ENCODE data around the gene HSPBP1. TPM values are rescaled to one million over a fixed set of nuclear protein-coding genes. Genes with fewer than 3 reads are reported as not detected.

HSPBP1 gene
- total RNA-seq, 3 donors from 2014 or later: 25.6 to 36.0 (median 29.5) TPM

- DNase-seq (no peak), ATAC-seq (no peak)
- Histone ChIP-seq H3K4me3 (no peak overlapping the region), H3K9me3 (no peaks in the 10 kb centered on the region), H3K36me3 (ENCODE audit: low read depth) (no peaks in the 10 kb centered on the region), H3K4me1 (ENCODE audit: low read depth) (peaks cover 11% of the 10 kb centered on the region)
- intact Hi-C loops (cut with DNase I, micrococcal nuclease): no loop called here
- TF ChIP-seq, protein P1, sequence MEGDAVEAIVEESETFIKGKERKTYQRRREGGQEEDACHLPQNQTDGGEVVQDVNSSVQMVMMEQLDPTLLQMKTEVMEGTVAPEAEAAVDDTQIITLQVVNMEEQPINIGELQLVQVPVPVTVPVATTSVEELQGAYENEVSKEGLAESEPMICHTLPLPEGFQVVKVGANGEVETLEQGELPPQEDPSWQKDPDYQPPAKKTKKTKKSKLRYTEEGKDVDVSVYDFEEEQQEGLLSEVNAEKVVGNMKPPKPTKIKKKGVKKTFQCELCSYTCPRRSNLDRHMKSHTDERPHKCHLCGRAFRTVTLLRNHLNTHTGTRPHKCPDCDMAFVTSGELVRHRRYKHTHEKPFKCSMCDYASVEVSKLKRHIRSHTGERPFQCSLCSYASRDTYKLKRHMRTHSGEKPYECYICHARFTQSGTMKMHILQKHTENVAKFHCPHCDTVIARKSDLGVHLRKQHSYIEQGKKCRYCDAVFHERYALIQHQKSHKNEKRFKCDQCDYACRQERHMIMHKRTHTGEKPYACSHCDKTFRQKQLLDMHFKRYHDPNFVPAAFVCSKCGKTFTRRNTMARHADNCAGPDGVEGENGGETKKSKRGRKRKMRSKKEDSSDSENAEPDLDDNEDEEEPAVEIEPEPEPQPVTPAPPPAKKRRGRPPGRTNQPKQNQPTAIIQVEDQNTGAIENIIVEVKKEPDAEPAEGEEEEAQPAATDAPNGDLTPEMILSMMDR (IDR thresholded peaks at IDR 0.05): no peak
Measured at GRCh38 chr19:55277494-55277893, 2.4 kb downstream of the HSPBP1 start.

DNA sequence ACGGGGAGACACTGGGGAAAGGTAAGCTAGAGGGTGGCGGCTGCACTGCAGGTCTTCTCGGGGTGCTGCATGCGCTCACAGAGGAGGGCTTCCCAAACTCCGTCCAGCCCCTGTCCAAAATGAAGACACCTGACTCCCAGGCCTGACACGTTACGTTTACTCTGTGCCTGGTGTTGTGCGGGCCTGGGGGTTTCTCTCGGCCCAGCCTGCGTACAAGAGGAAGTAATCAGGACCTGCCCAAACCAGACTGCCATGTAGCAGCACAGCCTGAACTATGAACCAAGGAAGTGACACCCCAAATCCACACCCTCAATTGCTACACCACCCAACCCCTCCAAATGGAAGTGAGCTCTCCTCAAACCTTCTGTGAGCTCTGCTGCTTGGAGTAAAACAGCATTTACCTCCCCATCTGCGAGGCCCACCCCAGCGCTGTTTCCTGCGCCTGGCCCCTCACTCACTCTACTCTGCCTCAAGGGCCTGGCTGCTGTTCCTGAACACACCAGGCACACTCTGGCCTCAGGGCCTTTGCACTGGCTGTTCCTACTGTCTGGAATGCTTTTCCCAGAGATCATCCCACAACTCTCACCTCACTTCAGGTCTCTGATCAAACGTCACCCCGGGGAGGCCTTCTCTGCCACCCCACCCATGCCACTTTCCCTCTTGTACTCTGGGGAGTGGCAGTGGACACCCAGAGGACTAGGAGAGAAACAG is 3.0 kb downstream of the HSPBP1 start:
- ATAC-seq (no peak), DNase-seq (no peak)
- TF ChIP-seq, protein P1 (IDR thresholded peaks at IDR 0.05): no peak
- Histone ChIP-seq H3K9me3 (no peaks in the 10 kb centered on the region), H3K4me1 (ENCODE audit: low read depth) (peaks cover 11% of the 10 kb centered on the region), H3K4me3 (no peak overlapping the region), H3K36me3 (ENCODE audit: low read depth) (no peaks in the 10 kb centered on the region)
- intact Hi-C loops (cut with DNase I, micrococcal nuclease): no loop called here

GRCh38 chr19:55275851-55276719 is 3.8 kb downstream of the HSPBP1 start:
- no peak overlapping the region for H3K4me3 ChIP-seq
- no peaks in the 10 kb centered on the region for H3K9me3 ChIP-seq
- no peak for DNase-seq

GRCh38 chr19:55273978-55274707 is 5.8 kb downstream of the HSPBP1 start:
- H3K9me3 ChIP-seq: no peaks in the 10 kb centered on the region
- intact Hi-C loops (cut with DNase I, micrococcal nuclease): no loop called here
- no peaks in the 10 kb centered on the region for H3K36me3 ChIP-seq (ENCODE audit: low read depth)

More at GRCh38 chr19:55275851-55276719, 3.8 kb downstream of the HSPBP1 start:
- intact Hi-C loops (cut with DNase I, micrococcal nuclease): no loop called here
- peaks cover 11% of the 10 kb centered on the region for H3K4me1 ChIP-seq (ENCODE audit: low read depth)
- TF ChIP-seq, protein P1 (IDR thresholded peaks at IDR 0.05): no peak
- no peaks in the 10 kb centered on the region for H3K36me3 ChIP-seq (ENCODE audit: low read depth)
- no peak for ATAC-seq

DNA sequence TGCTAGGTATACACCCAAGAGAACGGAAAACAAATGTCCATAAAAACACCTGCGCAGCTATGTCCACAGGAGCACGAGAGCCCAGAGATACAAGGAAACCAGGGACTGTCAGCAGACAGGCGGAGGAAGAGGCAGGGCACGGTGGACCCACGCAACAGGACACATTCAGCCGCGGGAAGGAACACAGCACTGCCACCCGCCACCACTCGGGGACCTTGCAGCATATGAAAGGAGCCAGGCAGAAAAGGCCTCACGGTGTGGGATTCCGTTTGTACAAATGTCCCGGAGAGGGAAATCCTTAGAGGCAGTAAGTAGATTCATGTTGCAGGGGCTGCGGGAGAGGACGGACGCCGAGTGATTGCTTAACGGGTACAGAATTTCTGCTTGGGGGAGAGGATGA is 7.8 kb downstream of the HSPBP1 start:
- H3K36me3 ChIP-seq (ENCODE audit: low read depth): no peaks in the 10 kb centered on the region
- ATAC-seq (no peak), DNase-seq (no peak)
- H3K9me3 ChIP-seq: no peaks in the 10 kb centered on the region
- intact Hi-C loops (cut with DNase I, micrococcal nuclease): no loop called here
- TF ChIP-seq, protein P1 (IDR thresholded peaks at IDR 0.05): no peak
- no peak overlapping the region for H3K4me3 ChIP-seq
- no peaks in the 10 kb centered on the region for H3K4me1 ChIP-seq (ENCODE audit: low read depth)

More at GRCh38 chr19:55273978-55274707, 5.8 kb downstream of the HSPBP1 start:
- no peak for ATAC-seq
- TF ChIP-seq, protein P1 (IDR thresholded peaks at IDR 0.05): no peak
- Histone ChIP-seq H3K4me3 (no peak overlapping the region), H3K4me1 (ENCODE audit: low read depth) (peaks cover 2% of the 10 kb centered on the region)
- no peak for DNase-seq

All from mucosa of descending colon (tissue), 3 donors.